Vagina (tissue), 2 donors: ENCODE measurements around the gene CLDN19. TPM values are rescaled to one million over a fixed set of nuclear protein-coding genes. Genes with fewer than 3 reads are reported as not detected.

Source experiments
- DNase-seq, 2 donors: peaks; one replicate each; pipeline ENCODE4 v3.0.0-alpha.2; 2017; ENCODE audit errors: extremely low spot score in 2 of 2
- H3K27ac ChIP-seq: fragments of 200-600 bp; sonication (generic); one replicate; pipeline ENCODE4 v1.5.1; 2019
- H3K27me3 ChIP-seq: fragments of 200-600 bp; sonication (generic); one replicate; pipeline ENCODE4 v1.5.1; 2019
- H3K36me3 ChIP-seq, 2 donors: fragments of 200-600 bp; sonication (generic); one replicate each; pipeline ENCODE4 v1.5.1; 2017 to 2019
- H3K4me1 ChIP-seq: fragments of 200-600 bp; sonication (generic); one replicate; pipeline ENCODE4 v1.5.1; 2019
- H3K4me3 ChIP-seq, 2 donors: fragments of 200-600 bp; sonication (generic); 1 replicate in 1 of 2; 2 replicates in 1 of 2; pipeline ENCODE4 v1.5.1; 2016 to 2019
- H3K9me3 ChIP-seq: fragments of 200-600 bp; sonication (generic); one replicate; pipeline ENCODE4 v1.5.1; 2019
- POLR2A ChIP-seq, 2 donors: fragments of 450-650 bp; IDR thresholded peaks; one replicate each; pipeline ENCODE4 v1.6.1; 2017; ENCODE audit warnings: antibody characterized with exemption in 2 of 2, mild to moderate bottlenecking in 2 of 2, moderate library complexity in 2 of 2
- POLR2AphosphoS5 ChIP-seq, 2 donors: sonication (generic); formaldehyde crosslinking; IDR thresholded peaks; one replicate each; pipeline ENCODE4 v1.9.0; 2017; ENCODE audit warnings: antibody characterized with exemption in 2 of 2, mild to moderate bottlenecking in 2 of 2, low read depth in 1 of 2; ENCODE audit not compliant: insufficient read depth in 1 of 2
- intact Hi-C: fragments of 100-400 bp; cut with DNase I; formaldehyde crosslinking; loops from one replicate; pipeline ENCODE4 v1.15.1; 2023
- total RNA-seq: library from RNA; depleted of rRNA; stranded (reverse); fragments of >200 nt; gene quantifications from one replicate; pipeline ENCODE4 v1.2.3, GENCODE V29; 2016
- TF ChIP-seq, protein P1 (sequence below), 3 experiments: fragments of 450-650 bp in 2 of 3; fragments of 200-600 bp in 1 of 3; sonication (generic) in 1 of 3; IDR thresholded peaks; one replicate each; pipeline ENCODE4 v1.5.1; 2017 to 2019; ENCODE audit warnings: antibody characterized with exemption in 3 of 3, mild to moderate bottlenecking in 2 of 3, moderate library complexity in 2 of 3

Gene CLDN19
- total RNA-seq, 1 donor from 2014 or later, result not detected

- intact Hi-C loops, result no loop called here
- H3K27me3 ChIP-seq, result no peaks in the 10 kb centered on the region
- peaks cover 82% of the 10 kb centered on the region for H3K4me1 ChIP-seq
- no peak for DNase-seq
- no peaks in the 10 kb centered on the region for H3K9me3 ChIP-seq
- no peak overlapping the region for H3K27ac ChIP-seq
- no peak overlapping the region for H3K4me3 ChIP-seq
- TF ChIP-seq, protein P1, sequence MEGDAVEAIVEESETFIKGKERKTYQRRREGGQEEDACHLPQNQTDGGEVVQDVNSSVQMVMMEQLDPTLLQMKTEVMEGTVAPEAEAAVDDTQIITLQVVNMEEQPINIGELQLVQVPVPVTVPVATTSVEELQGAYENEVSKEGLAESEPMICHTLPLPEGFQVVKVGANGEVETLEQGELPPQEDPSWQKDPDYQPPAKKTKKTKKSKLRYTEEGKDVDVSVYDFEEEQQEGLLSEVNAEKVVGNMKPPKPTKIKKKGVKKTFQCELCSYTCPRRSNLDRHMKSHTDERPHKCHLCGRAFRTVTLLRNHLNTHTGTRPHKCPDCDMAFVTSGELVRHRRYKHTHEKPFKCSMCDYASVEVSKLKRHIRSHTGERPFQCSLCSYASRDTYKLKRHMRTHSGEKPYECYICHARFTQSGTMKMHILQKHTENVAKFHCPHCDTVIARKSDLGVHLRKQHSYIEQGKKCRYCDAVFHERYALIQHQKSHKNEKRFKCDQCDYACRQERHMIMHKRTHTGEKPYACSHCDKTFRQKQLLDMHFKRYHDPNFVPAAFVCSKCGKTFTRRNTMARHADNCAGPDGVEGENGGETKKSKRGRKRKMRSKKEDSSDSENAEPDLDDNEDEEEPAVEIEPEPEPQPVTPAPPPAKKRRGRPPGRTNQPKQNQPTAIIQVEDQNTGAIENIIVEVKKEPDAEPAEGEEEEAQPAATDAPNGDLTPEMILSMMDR (IDR thresholded peaks at IDR 0.05), result no peak
- TF ChIP-seq POLR2A (IDR thresholded peaks at IDR 0.05), result no peak
- TF ChIP-seq POLR2AphosphoS5 (IDR thresholded peaks at IDR 0.05; ENCODE audit: insufficient read depth in 1 of 2, low read depth in 1 of 2), result no peak
- no peaks in the 10 kb centered on the region for H3K36me3 ChIP-seq
Measured at GRCh38 chr1:42686418-42686817, 53.6 kb downstream of the CLDN19 start.

GRCh38 chr1:42684139-42684538 is 55.9 kb downstream of the CLDN19 start:
- H3K27me3 ChIP-seq, result no peaks in the 10 kb centered on the region
- intact Hi-C loops, result loop anchor here (5.0 kb wide), 2 partner anchors 83 to 238 kb away; partner anchors contain the start of genes C1orf50 and P3H1
- no peaks in the 10 kb centered on the region for H3K9me3 ChIP-seq
- H3K36me3 ChIP-seq, result no peaks in the 10 kb centered on the region
- no peak for DNase-seq
- H3K4me1 ChIP-seq, result peaks cover 71% of the 10 kb centered on the region
- TF ChIP-seq, protein P1 (IDR thresholded peaks at IDR 0.05), result no peak
- no peak for TF ChIP-seq POLR2A (IDR thresholded peaks at IDR 0.05)
- H3K27ac ChIP-seq, result no peak overlapping the region
- H3K4me3 ChIP-seq, result peak overlapping the region; percentile 83 to 98

Other genes with a start within 250 kb of the CLDN19 start
- 30.0 TPM for gene PPIH, start 81.8 kb downstream of the CLDN19 start, total RNA-seq
- gene YBX1, start 57.8 kb downstream of the CLDN19 start, total RNA-seq, result 397 TPM
- gene P3H1, start 26.8 kb upstream of the CLDN19 start, total RNA-seq, result 40.5 TPM
- 3.2 TPM for gene C1orf50, start 27.0 kb upstream of the CLDN19 start, total RNA-seq
- gene TMEM269, start 44.8 kb upstream of the CLDN19 start, total RNA-seq, result not detected
- 9.3 TPM for gene ERMAP, start 76.9 kb upstream of the CLDN19 start, total RNA-seq
- 23.8 TPM for gene SVBP, start 77.2 kb upstream of the CLDN19 start, total RNA-seq
- 9.3 TPM for gene ZNF691, start 106.4 kb upstream of the CLDN19 start, total RNA-seq
- 286 TPM for gene SLC2A1, start 218.6 kb upstream of the CLDN19 start, total RNA-seq